ENCODE measurements around the gene GRM5. TPM values are rescaled to one million over a fixed set of nuclear protein-coding genes. Genes with fewer than 3 reads are reported as not detected.

Gene GRM5
- total RNA-seq, 4 donors from 2014 or later: 0.13 TPM; not detected in 3

GRCh38 chr11:88744140-88744539, 321.6 kb downstream of the GRM5 start:
- DNase-seq (ENCODE audit: low spot score) (no peak), ATAC-seq (ENCODE audit: low FRiP score) (no peak)
- TF ChIP-seq CTCF (IDR thresholded peaks at IDR 0.05): no peak

- ATAC-seq (ENCODE audit: low FRiP score) (no peak), DNase-seq (ENCODE audit: low spot score) (no peak)
- no peak for TF ChIP-seq CTCF (IDR thresholded peaks at IDR 0.05)
Measured at GRCh38 chr11:88739524-88739923, 326.3 kb downstream of the GRM5 start.

GRCh38 chr11:88709567-88709966, 356.2 kb downstream of the GRM5 start:
- DNase-seq (ENCODE audit: low spot score): no peak
- TF ChIP-seq CTCF (IDR thresholded peaks at IDR 0.05): no peak
- no peak for ATAC-seq (ENCODE audit: low FRiP score)

- ATAC-seq (ENCODE audit: low FRiP score): no peak
- DNase-seq (ENCODE audit: low spot score): no peak
- no peak for TF ChIP-seq CTCF (IDR thresholded peaks at IDR 0.05)
Measured at GRCh38 chr11:88704485-88704884, 361.3 kb downstream of the GRM5 start.

GRCh38 chr11:88701816-88702215, 364.0 kb downstream of the GRM5 start:
- ATAC-seq (ENCODE audit: low FRiP score): no peak
- DNase-seq (ENCODE audit: low spot score): no peak
- TF ChIP-seq CTCF (IDR thresholded peaks at IDR 0.05): no peak

- DNase-seq (ENCODE audit: low spot score) (no peak), ATAC-seq (ENCODE audit: low FRiP score) (no peak)
- no peak for TF ChIP-seq CTCF (IDR thresholded peaks at IDR 0.05)
Measured at GRCh38 chr11:88697139-88697538, 368.6 kb downstream of the GRM5 start.

- no peak for TF ChIP-seq CTCF (IDR thresholded peaks at IDR 0.05)
- ATAC-seq (ENCODE audit: low FRiP score) (no peak), DNase-seq (ENCODE audit: low spot score) (no peak)
Measured at GRCh38 chr11:88695689-88696414, 369.9 kb downstream of the GRM5 start.
